ENCODE measurements around the gene THOC5. TPM values are rescaled to one million over a fixed set of nuclear protein-coding genes. Genes with fewer than 3 reads are reported as not detected.
"Not testable (repeated sequence)": the region's sequence is repeated elsewhere in the genome, so short reads cannot be mapped to it uniquely, and the experiment has no call there.

THOC5 gene
- total RNA-seq, 2 experiments from 2014 or later, result 53.1 to 60.7 TPM

DNA sequence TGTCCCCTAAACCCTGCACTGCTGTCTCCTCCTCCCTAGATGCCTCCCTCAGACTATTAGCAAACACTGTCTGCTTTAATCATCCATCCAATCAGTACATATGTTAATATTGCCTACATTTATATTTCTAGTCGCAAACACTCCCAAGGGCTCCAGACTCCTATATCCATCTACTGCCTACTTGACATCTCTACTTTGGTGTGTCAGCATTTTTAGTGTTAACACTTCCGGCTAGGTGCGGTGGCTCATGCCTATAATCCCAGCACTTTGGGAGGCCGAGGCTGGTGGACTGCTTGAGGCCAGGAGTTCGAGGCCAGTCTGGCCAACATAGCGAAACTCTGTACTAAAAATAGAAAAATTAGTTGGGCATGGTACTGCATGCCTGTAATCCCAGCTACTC is 5.5 kb upstream of the THOC5 start:
- Mint-ChIP-seq H3K4me3 (no peak overlapping the region), H3K9me3 (ENCODE audit: insufficient read depth) (no peaks in the 10 kb centered on the region), H3K36me3 (ENCODE audit: low read depth) (peaks cover 8% of the 10 kb centered on the region), H3K27ac (no peak overlapping the region), H3K4me1 (ENCODE audit: low read depth) (peaks cover 6% of the 10 kb centered on the region), H3K27me3 (ENCODE audit: low read depth) (no peaks in the 10 kb centered on the region)
- DNase-seq (no peak), ATAC-seq (no peak)
- CTCF ChIA-PET, result no interaction called here
- POLR2A ChIA-PET, result interaction anchor here (0.7 kb wide), 1 partner anchor 16 kb away, joined by 3 read pairs; no protein-coding TSS in a partner anchor

DNA sequence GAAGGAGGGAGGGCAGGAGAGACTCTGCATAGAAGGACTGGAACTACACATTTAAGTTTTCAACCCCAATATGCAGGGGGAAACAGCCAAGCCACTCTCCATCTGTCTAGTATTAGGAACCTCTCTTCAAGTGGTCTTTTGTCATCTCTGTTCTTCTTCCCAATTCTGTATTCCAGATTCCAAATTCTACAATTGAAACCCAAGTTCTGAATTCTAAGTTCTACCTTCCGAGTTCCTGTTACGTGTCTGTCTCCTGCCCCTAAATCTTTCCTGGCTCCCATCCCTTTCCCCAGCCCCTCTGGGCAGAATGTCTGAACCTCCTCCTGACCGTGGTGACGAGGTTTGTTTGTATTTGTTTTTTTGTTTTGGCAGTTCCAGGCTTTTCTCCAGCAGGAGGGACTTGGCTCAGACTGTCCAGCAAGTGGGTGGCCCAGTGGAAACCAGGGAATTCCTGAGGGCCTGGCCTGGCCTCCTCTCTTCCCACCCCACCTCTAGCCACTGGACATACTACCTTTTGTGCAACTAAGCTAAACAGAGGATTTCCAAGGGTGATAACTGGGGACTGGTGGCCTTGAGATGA is 1.6 kb upstream of the THOC5 start:
- no peaks in the 10 kb centered on the region for H3K9me3 Mint-ChIP-seq (ENCODE audit: insufficient read depth)
- peaks cover 23% of the 10 kb centered on the region for H3K4me1 Mint-ChIP-seq (ENCODE audit: low read depth)
- CTCF ChIA-PET, result interaction anchor here (0.8 to 2.2 kb wide), 4 partner anchors 12 to 533 kb away, joined by 4 to 11 read pairs (median 5); no protein-coding TSS in a partner anchor
- no peak overlapping the region for H3K4me3 Mint-ChIP-seq
- peaks cover 12% of the 10 kb centered on the region for H3K36me3 Mint-ChIP-seq (ENCODE audit: low read depth)
- ATAC-seq (no peak), DNase-seq (no peak)
- H3K27ac Mint-ChIP-seq, result peak overlapping the region; percentile 39
- H3K27me3 Mint-ChIP-seq (ENCODE audit: low read depth), result no peaks in the 10 kb centered on the region
- POLR2A ChIA-PET, result interaction anchor here (1.5 to 1.8 kb wide), 2 partner anchors 9 to 34 kb away, joined by 5 to 6 read pairs; no protein-coding TSS in a partner anchor

DNA sequence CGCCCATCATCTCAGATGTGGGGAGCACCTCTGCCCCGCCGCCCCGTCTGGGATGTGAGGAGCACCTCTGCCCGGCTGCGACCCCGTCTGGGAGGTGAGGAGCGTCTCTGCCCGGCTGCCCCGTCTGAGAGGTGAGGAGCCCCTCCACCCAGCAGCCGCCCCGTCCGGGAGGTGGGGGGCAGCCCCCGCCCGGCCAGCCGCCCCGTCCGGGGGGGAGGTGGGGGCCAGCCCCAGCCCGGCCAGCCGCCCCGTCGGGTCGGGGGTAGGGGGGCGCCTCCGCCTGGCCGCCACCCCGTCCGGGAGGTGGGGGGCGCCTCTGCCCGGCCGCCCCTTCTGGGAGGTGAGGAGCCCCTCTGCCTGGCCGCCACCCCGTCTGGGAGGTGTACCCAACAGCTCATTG is 1.2 kb downstream of the THOC5 start:
- Mint-ChIP-seq H3K4me1 (ENCODE audit: low read depth) (peaks cover 30% of the 10 kb centered on the region), H3K36me3 (ENCODE audit: low read depth) (peaks cover 27% of the 10 kb centered on the region), H3K4me3 (peak overlapping the region; percentile 97), H3K27ac (peak overlapping the region; percentile 97)
- CTCF ChIA-PET; ATAC-seq; H3K9me3 Mint-ChIP-seq (ENCODE audit: insufficient read depth); H3K27me3 Mint-ChIP-seq (ENCODE audit: low read depth); POLR2A ChIA-PET; DNase-seq: not testable (repeated sequence)

DNA sequence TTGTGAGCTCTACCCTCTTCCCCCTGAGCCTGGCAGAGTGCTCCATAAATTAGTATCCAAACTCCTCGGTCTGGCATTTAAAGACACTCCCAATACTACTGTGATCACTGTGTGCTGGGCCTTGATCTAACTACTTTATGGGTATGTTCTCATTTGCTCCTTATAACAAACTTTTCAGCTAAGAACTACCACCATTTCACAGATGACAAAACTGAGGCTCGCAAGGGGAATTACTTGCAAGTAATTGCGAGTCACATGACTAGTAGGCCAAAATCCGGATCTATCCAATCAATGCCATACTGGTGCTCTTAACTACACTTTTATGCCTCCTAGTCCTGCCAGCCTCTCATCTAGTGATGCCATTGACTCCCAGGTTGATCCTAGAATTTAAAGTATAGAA is 3.6 kb downstream of the THOC5 start:
- Mint-ChIP-seq H3K27ac (no peak overlapping the region), H3K4me1 (ENCODE audit: low read depth) (peaks cover 30% of the 10 kb centered on the region), H3K27me3 (ENCODE audit: low read depth) (no peaks in the 10 kb centered on the region), H3K36me3 (ENCODE audit: low read depth) (peaks cover 34% of the 10 kb centered on the region), H3K4me3 (no peak overlapping the region), H3K9me3 (ENCODE audit: insufficient read depth) (no peaks in the 10 kb centered on the region)
- ATAC-seq (no peak), DNase-seq (no peak)
- ChIA-PET POLR2A (no interaction called here), CTCF (no interaction called here)

DNA sequence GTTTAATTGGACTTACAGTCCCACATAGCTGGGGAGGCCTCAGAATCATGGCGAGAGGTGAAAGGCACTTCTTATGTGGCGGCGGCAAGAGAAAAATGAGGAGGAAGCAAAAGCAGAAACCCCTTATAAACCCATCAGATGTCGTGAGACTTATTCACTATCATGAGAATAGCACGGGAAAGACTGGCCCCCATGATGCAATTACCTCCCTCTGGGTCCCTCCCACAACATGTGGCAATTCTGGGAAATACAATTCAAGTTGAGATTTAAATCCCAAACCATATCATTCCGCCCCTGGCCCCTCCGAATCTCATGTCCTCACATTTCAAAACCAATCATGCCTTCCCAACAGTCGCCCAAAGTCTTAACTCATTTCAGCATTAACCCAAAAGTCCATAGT is 8.5 kb downstream of the THOC5 start:
- DNase-seq; H3K27me3 Mint-ChIP-seq (ENCODE audit: low read depth); POLR2A ChIA-PET; H3K4me3 Mint-ChIP-seq; H3K9me3 Mint-ChIP-seq (ENCODE audit: insufficient read depth); H3K27ac Mint-ChIP-seq; CTCF ChIA-PET; ATAC-seq: not testable (repeated sequence)
- Mint-ChIP-seq H3K4me1 (ENCODE audit: low read depth) (peaks cover 19% of the 10 kb centered on the region), H3K36me3 (ENCODE audit: low read depth) (peaks cover 58% of the 10 kb centered on the region)

DNA sequence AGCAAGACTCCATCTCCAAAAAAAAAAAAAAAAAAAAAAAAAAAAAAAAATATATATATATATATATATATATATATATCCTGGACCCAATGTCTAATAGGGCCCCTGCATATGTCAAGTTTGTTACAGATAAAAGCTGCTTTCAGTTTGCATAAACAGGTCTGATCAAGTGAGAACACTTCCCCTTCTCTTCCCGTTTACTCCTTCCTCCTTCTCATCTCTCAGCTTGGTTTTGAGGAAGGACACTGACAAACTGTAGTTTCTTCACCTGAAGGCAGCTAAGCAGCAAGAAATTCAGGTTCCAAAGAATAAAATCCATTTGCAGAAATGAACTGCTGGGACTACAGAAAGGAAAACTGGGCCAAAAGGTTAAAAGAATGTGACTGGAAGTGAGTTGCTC is 11.7 kb downstream of the THOC5 start:
- ATAC-seq (no peak), DNase-seq (no peak)
- ChIA-PET CTCF (interaction anchor here (2.0 kb wide), 1 partner anchor 12 kb away, joined by 11 read pairs; the partner anchor contains the start of gene THOC5), POLR2A (no interaction called here)
- Mint-ChIP-seq H3K27ac (no peak overlapping the region), H3K36me3 (ENCODE audit: low read depth) (peaks cover 51% of the 10 kb centered on the region), H3K27me3 (ENCODE audit: low read depth) (no peaks in the 10 kb centered on the region), H3K9me3 (ENCODE audit: insufficient read depth) (no peaks in the 10 kb centered on the region), H3K4me1 (ENCODE audit: low read depth) (peaks cover 12% of the 10 kb centered on the region), H3K4me3 (no peak overlapping the region)

DNA sequence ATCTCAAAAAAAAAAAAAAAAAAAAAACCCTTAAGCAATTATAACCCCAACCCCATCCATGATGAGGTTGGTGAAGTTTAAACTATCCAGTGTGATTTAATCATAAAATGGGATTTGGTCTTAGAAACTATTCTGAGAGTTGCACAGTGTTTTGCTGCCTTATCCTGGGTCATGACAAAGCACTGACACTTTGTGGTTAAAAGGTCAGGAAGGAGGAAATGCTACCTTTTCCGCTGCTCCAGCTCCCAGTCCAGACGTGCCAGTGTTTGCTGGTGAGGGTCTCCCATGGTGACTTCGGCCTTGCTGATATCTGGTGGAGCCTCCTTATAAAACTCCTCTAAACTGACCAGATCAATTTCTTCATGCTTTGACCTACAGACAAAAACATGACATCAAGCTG is 14.5 kb downstream of the THOC5 start:
- H3K27ac Mint-ChIP-seq, result peak overlapping the region; percentile 32
- ChIA-PET POLR2A (interaction anchor here (1.2 kb wide), 1 partner anchor 132 kb away, joined by 3 read pairs; no protein-coding TSS in a partner anchor), CTCF (no interaction called here)
- H3K9me3 Mint-ChIP-seq (ENCODE audit: insufficient read depth), result no peaks in the 10 kb centered on the region
- peaks cover 61% of the 10 kb centered on the region for H3K36me3 Mint-ChIP-seq (ENCODE audit: low read depth)
- DNase-seq, result no peak
- ATAC-seq, result no peak
- H3K4me1 Mint-ChIP-seq (ENCODE audit: low read depth), result peaks cover 6% of the 10 kb centered on the region
- no peaks in the 10 kb centered on the region for H3K27me3 Mint-ChIP-seq (ENCODE audit: low read depth)
- no peak overlapping the region for H3K4me3 Mint-ChIP-seq

DNA sequence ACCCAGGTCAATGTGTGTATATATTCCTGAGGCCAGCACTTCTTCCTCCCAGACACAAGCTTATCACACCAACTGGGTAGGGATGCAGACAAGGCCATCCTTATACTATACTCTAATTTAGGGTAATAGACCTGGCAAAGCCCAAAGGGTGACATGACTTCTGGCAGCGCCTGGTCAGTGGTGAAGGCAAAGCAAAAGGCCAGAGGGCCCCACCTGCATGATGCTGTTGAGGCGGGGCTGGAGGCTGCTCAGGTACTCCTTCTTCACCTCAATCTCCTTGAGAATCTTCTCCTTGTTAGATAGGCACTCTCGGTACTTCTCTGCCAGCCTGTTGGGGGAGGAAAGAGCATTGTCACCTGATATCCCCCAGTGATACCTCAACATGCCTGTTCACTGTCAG is 17.1 kb downstream of the THOC5 start:
- no peak for ATAC-seq
- CTCF ChIA-PET, result no interaction called here

DNA sequence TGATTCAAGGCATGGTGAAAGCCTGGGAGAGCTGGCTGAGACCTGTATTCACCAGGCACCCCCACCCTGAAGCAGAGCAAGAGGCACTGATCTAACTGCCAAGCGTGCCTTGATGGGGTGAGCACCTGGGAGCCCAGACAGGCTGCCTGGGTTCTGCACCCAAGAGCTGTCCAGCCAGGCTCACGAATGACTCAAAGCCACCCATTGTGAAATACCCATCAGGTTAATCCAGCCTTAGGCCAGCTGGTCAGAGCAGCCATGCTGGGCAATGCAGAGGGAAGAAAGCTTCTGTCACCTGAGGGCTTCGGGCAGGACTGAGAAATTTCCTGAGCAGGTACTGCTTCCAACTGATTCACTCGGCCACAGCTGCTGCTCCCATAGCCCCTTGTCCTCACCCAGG is 22.1 kb downstream of the THOC5 start:
- ATAC-seq, result no peak
- H3K27me3 Mint-ChIP-seq (ENCODE audit: low read depth), result no peaks in the 10 kb centered on the region

More for the DNA sequence above, 17.1 kb downstream of the THOC5 start:
- H3K36me3 Mint-ChIP-seq (ENCODE audit: low read depth), result peaks cover 64% of the 10 kb centered on the region
- no peaks in the 10 kb centered on the region for H3K9me3 Mint-ChIP-seq (ENCODE audit: insufficient read depth)
- POLR2A ChIA-PET, result interaction anchor here (0.6 kb wide), 1 partner anchor 36 kb away, joined by 4 read pairs; no protein-coding TSS in a partner anchor
- no peak for DNase-seq
- no peaks in the 10 kb centered on the region for H3K27me3 Mint-ChIP-seq (ENCODE audit: low read depth)
- H3K27ac Mint-ChIP-seq, result no peak overlapping the region
- no peaks in the 10 kb centered on the region for H3K4me1 Mint-ChIP-seq (ENCODE audit: low read depth)
- no peak overlapping the region for H3K4me3 Mint-ChIP-seq

DNA sequence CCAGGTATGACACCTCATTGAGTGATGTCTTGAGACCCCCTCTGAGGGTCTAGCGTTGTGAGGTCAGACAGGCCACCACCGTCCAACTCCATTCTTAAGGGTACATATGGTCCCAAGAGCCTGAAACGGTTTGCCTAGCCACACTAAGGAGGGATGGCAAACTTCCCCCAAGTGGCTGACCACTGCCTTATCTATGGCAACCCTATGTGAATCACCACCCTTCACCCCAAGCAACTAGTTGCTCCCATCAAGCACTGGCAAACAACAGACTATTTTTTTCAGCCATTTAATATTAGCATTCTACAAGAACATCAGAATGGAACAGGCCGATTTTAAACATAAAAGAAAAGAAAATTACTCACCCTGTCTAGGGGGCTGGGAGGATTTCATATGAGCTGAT is 22.8 kb downstream of the THOC5 start:
- Mint-ChIP-seq H3K27ac (no peak overlapping the region), H3K4me1 (ENCODE audit: low read depth) (no peaks in the 10 kb centered on the region), H3K9me3 (ENCODE audit: insufficient read depth) (no peaks in the 10 kb centered on the region), H3K4me3 (no peak overlapping the region), H3K27me3 (ENCODE audit: low read depth) (no peaks in the 10 kb centered on the region), H3K36me3 (ENCODE audit: low read depth) (peaks cover 65% of the 10 kb centered on the region)
- ATAC-seq, result no peak
- DNase-seq, result no peak
- POLR2A ChIA-PET, result no interaction called here
- CTCF ChIA-PET, result interaction anchor here (1.0 kb wide), 1 partner anchor 24 kb away, joined by 3 read pairs; no protein-coding TSS in a partner anchor

More for the DNA sequence above, 22.1 kb downstream of the THOC5 start:
- ChIA-PET POLR2A (no interaction called here), CTCF (no interaction called here)
- no peak for DNase-seq
- Mint-ChIP-seq H3K4me3 (no peak overlapping the region), H3K27ac (no peak overlapping the region), H3K9me3 (ENCODE audit: insufficient read depth) (no peaks in the 10 kb centered on the region), H3K4me1 (ENCODE audit: low read depth) (no peaks in the 10 kb centered on the region), H3K36me3 (ENCODE audit: low read depth) (peaks cover 67% of the 10 kb centered on the region)

DNA sequence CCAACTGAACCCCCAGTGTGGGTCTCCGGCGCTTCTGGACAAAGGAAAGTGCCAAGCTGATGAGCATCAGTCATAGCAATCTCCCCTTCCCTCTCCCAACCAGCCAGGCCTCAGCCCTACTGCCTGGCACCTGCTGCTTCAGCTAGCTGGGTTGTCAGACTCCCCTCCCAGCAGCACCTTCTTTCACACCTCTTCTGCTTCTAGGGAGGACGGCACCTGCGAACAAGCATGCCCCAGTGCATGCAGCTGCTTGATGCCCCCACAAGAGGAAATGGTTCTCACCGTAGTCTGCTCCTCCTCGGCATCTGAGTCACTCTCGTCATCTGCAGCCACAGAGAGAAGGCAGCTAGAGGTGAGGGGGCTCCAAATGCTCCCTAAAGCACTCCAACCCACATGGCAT is 25.4 kb downstream of the THOC5 start:
- no peaks in the 10 kb centered on the region for H3K9me3 Mint-ChIP-seq (ENCODE audit: insufficient read depth)
- no peaks in the 10 kb centered on the region for H3K4me1 Mint-ChIP-seq (ENCODE audit: low read depth)
- H3K4me3 Mint-ChIP-seq, result no peak overlapping the region
- H3K36me3 Mint-ChIP-seq (ENCODE audit: low read depth), result peaks cover 66% of the 10 kb centered on the region
- DNase-seq (no peak), ATAC-seq (no peak)
- POLR2A ChIA-PET, result no interaction called here
- no peaks in the 10 kb centered on the region for H3K27me3 Mint-ChIP-seq (ENCODE audit: low read depth)
- H3K27ac Mint-ChIP-seq, result no peak overlapping the region
- CTCF ChIA-PET, result no interaction called here

DNA sequence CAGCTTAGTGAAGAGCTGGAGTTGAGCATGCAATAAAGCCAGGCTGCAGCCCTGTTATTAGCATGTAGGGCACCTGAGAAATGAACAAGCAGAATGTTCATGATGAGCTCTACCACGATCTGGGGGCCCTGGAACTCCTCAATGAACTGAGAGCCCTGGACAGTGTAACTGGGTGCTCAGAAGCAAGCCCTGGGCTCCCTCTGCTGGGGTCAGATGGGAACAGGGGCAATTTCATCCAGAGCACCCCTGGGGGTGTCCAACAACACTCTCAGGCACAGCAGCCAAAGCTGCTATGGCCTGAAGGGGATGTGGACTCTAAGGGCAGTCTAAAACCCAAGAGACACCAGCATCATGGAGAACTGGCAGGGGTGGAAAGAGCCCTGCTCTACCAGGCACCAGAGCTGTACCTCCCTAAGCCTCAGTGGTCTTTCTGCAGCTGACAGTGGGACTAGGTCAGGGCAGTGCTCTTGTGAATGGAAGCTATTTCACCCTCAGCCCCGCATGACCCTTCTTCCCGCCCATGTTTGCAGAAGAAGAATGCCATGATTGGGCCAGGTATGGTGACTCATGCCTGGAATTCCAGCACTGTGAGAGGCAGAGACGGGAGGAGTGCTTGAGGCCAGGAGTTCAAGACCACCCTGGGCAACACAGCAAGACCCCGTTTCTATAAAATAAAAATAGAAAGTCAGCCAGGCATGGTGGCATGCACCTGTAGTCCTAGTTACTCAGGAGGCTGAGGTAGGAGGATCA is 28.9 kb downstream of the THOC5 start:
- H3K4me1 Mint-ChIP-seq (ENCODE audit: low read depth), result no peaks in the 10 kb centered on the region
- ATAC-seq (peak; percentile 58), DNase-seq (peak; percentile 47)
- POLR2A ChIA-PET, result no interaction called here
- CTCF ChIA-PET, result interaction anchor here (0.6 to 1.4 kb wide), 8 partner anchors 12 to 245 kb away, joined by 3 to 13 read pairs (median 3); partner anchors contain the start of gene AP1B1
- H3K9me3 Mint-ChIP-seq (ENCODE audit: insufficient read depth), result no peaks in the 10 kb centered on the region
- peaks cover 69% of the 10 kb centered on the region for H3K36me3 Mint-ChIP-seq (ENCODE audit: low read depth)
- no peaks in the 10 kb centered on the region for H3K27me3 Mint-ChIP-seq (ENCODE audit: low read depth)
- no peak overlapping the region for H3K4me3 Mint-ChIP-seq
- H3K27ac Mint-ChIP-seq, result no peak overlapping the region

Measured in activated CD8-positive, alpha-beta T cell treated with anti-CD3 and anti-CD28 coated beads, Interleukin-2, amount 10 ng/mL, durations not matched to agents 7 days and 5 days (primary cell).